Bronchial epithelial cell (primary cell): ENCODE measurements around the gene RTL10. TPM values are rescaled to one million over a fixed set of nuclear protein-coding genes. Genes with fewer than 3 reads are reported as not detected.

Experiments used
- DNase-seq: peaks from one replicate; pipeline ENCODE4 v3.0.0-alpha.2; 2010; ENCODE audit warnings: low read depth
- FAIRE-seq: peaks from 2 replicates; lab custom pipeline; 2011; peaks lifted over from hg19 to GRCh38; lab: Jason Lieb, UNC
- H3K27me3 ChIP-seq: 2 replicates; pipeline ENCODE4 v1.5.1; 2011; ENCODE audit warnings: low read length; ENCODE audit not compliant: control insufficient read depth, insufficient read depth
- H3K36me3 ChIP-seq: 2 replicates; pipeline ENCODE4 v1.5.1; 2011; ENCODE audit warnings: low read length; ENCODE audit not compliant: control insufficient read depth, insufficient read depth
- H3K4me3 ChIP-seq: 2 replicates; pipeline ENCODE4 v1.5.1; 2011; ENCODE audit warnings: mild to moderate bottlenecking, low read depth, low read length, control low read depth
- total RNA-seq: library from RNA; depleted of rRNA; stranded (reverse); fragments of >200 nt; gene quantifications from 2 replicates; pipeline ENCODE4 v1.2.1, GENCODE V29; 2014
- TF ChIP-seq, protein P1 (sequence below): IDR thresholded peaks from 2 replicates; pipeline ENCODE4 v1.5.1; 2011; ENCODE audit warnings: mild to moderate bottlenecking, moderate library complexity, low read length, control low read depth, inconsistent platforms; ENCODE audit not compliant: insufficient read depth, severe bottlenecking

RTL10 gene, protein sequence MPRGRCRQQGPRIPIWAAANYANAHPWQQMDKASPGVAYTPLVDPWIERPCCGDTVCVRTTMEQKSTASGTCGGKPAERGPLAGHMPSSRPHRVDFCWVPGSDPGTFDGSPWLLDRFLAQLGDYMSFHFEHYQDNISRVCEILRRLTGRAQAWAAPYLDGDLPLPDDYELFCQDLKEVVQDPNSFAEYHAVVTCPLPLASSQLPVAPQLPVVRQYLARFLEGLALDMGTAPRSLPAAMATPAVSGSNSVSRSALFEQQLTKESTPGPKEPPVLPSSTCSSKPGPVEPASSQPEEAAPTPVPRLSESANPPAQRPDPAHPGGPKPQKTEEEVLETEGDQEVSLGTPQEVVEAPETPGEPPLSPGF
- total RNA-seq: 9.5 and 11.0 TPM in 2 replicates

GRCh38 chr22:19854778-19855503 is at the start of gene RTL10, which contains the start of gene GNB1L:
RTL10 (minus strand) TSS chr22:19854874; CDS start chr22:19852261, 2,613 bp downstream.
GNB1L (minus strand) TSS chr22:19854874; CDS start chr22:19821355, 33,519 bp downstream.
- TF ChIP-seq, protein P1, sequence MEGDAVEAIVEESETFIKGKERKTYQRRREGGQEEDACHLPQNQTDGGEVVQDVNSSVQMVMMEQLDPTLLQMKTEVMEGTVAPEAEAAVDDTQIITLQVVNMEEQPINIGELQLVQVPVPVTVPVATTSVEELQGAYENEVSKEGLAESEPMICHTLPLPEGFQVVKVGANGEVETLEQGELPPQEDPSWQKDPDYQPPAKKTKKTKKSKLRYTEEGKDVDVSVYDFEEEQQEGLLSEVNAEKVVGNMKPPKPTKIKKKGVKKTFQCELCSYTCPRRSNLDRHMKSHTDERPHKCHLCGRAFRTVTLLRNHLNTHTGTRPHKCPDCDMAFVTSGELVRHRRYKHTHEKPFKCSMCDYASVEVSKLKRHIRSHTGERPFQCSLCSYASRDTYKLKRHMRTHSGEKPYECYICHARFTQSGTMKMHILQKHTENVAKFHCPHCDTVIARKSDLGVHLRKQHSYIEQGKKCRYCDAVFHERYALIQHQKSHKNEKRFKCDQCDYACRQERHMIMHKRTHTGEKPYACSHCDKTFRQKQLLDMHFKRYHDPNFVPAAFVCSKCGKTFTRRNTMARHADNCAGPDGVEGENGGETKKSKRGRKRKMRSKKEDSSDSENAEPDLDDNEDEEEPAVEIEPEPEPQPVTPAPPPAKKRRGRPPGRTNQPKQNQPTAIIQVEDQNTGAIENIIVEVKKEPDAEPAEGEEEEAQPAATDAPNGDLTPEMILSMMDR: peak; percentile 40
- Histone ChIP-seq H3K36me3 (peaks cover 16% of the 10 kb centered on the region), H3K27me3 (no peaks in the 10 kb centered on the region), H3K4me3 (peak within 1 kb of the TSS; percentile 87)
- FAIRE-seq (no peak), DNase-seq (peak; percentile 91)

GRCh38 chr22:19904174-19904856 is 49.6 kb upstream of the RTL10 start:
- Histone ChIP-seq H3K36me3 (peaks cover 4% of the 10 kb centered on the region), H3K4me3 (no peak overlapping the region), H3K27me3 (no peaks in the 10 kb centered on the region)
- DNase-seq (no peak), FAIRE-seq (no peak)
- TF ChIP-seq, protein P1: no peak

GRCh38 chr22:19903513-19903912 is 48.8 kb upstream of the RTL10 start:
- DNase-seq (no peak), FAIRE-seq (no peak)
- Histone ChIP-seq H3K36me3 (peaks cover 4% of the 10 kb centered on the region), H3K4me3 (no peak overlapping the region), H3K27me3 (no peaks in the 10 kb centered on the region)
- TF ChIP-seq, protein P1: no peak

GRCh38 chr22:19903031-19903430 is 48.4 kb upstream of the RTL10 start:
- FAIRE-seq: no peak
- TF ChIP-seq, protein P1: no peak
- no peak for DNase-seq
- Histone ChIP-seq H3K4me3 (no peak overlapping the region), H3K36me3 (peaks cover 3% of the 10 kb centered on the region), H3K27me3 (no peaks in the 10 kb centered on the region)

GRCh38 chr22:19902245-19902715 is 47.6 kb upstream of the RTL10 start:
- Histone ChIP-seq H3K36me3 (peaks cover 2% of the 10 kb centered on the region), H3K4me3 (no peak overlapping the region), H3K27me3 (no peaks in the 10 kb centered on the region)
- TF ChIP-seq, protein P1: no peak
- FAIRE-seq (no peak), DNase-seq (no peak)
